Neural cell (in vitro differentiated cells): Measurements from ENCODE around the gene MEGF6. TPM values are rescaled to one million over a fixed set of nuclear protein-coding genes. Genes with fewer than 3 reads are reported as not detected.

Source experiments
- H2AFZ ChIP-seq: fragments of 200-600, 300-800 bp; sonication (generic), shearing (Covaris generic); 2 replicates; pipeline ENCODE4 v1.6.0; 2014; ENCODE audit warnings: low read depth, mild to moderate bottlenecking, antibody characterized with exemption, low read length, moderate library complexity
- H3F3A ChIP-seq: fragments of 200-600 bp; shearing (Covaris generic); 2 replicates; pipeline ENCODE4 v1.6.1; 2016; ENCODE audit warnings: mild to moderate bottlenecking, moderate library complexity, mixed read lengths, antibody characterized with exemption, low read length; ENCODE audit not compliant: insufficient read depth, poor library complexity, severe bottlenecking
- H3K27ac ChIP-seq: fragments of 200-600, 300-800 bp; sonication (generic), shearing (Covaris generic); 2 replicates; pipeline ENCODE4 v1.5.1; 2014; ENCODE audit warnings: mild to moderate bottlenecking, low read length, moderate library complexity
- H3K27me3 ChIP-seq: fragments of 300-800, 200-600 bp; sonication (generic), shearing (Covaris generic); 2 replicates; pipeline ENCODE4 v1.6.0; 2014; ENCODE audit warnings: mild to moderate bottlenecking, low read depth, low read length, moderate library complexity; ENCODE audit not compliant: insufficient read depth
- H3K36me3 ChIP-seq: fragments of 300-800, 200-600 bp; sonication (generic), shearing (Covaris generic); 2 replicates; pipeline ENCODE4 v1.5.1; 2014; ENCODE audit warnings: mild to moderate bottlenecking, antibody characterized with exemption, low read length, moderate library complexity; ENCODE audit not compliant: insufficient read depth
- H3K4me2 ChIP-seq: fragments of 300-800, 200-600 bp; sonication (generic), shearing (Covaris generic); 2 replicates; pipeline ENCODE4 v1.6.0; 2014; ENCODE audit warnings: mild to moderate bottlenecking, low read length
- H3K4me3 ChIP-seq: fragments of 300-800, 200-600 bp; sonication (generic), shearing (Covaris generic); 2 replicates; pipeline ENCODE4 v1.5.1; 2014; ENCODE audit warnings: mild to moderate bottlenecking, low read length, moderate library complexity
- H3K79me2 ChIP-seq: fragments of 200-600 bp; shearing (Covaris generic); replicated peaks from 2 replicates; pipeline ENCODE4 v1.6.0; 2014; ENCODE audit warnings: mild to moderate bottlenecking, low read length, moderate library complexity; ENCODE audit not compliant: insufficient read depth
- H3K9ac ChIP-seq: fragments of 300-800, 200-600 bp; sonication (generic), shearing (Covaris generic); 2 replicates; pipeline ENCODE4 v1.6.1; 2016; ENCODE audit warnings: mild to moderate bottlenecking, low read length, mixed read lengths
- H3K9me2 ChIP-seq: fragments of 200-600 bp; shearing (Covaris generic); 2 replicates; pipeline ENCODE4 v1.6.1; 2016; ENCODE audit warnings: mild to moderate bottlenecking, low read length, mixed read lengths; ENCODE audit not compliant: insufficient read depth
- H3K9me3 ChIP-seq: fragments of 200-600, 300-800 bp; sonication (generic), shearing (Covaris generic); 2 replicates; pipeline ENCODE4 v1.6.1; 2016; ENCODE audit warnings: mild to moderate bottlenecking, mixed run types, low read length, moderate library complexity, mixed read lengths
- H4K20me1 ChIP-seq: fragments of 200-600 bp; shearing (Covaris generic); 2 replicates; pipeline ENCODE4 v1.6.1; 2016; ENCODE audit warnings: mild to moderate bottlenecking, mixed run types; ENCODE audit not compliant: insufficient read depth
- EP300 ChIP-seq: fragments of 450-650 bp; conservative IDR thresholded peaks from 2 replicates; pipeline ENCODE4 v1.6.1; 2014; ENCODE audit warnings: antibody characterized with exemption, mild to moderate bottlenecking, moderate library complexity; ENCODE audit not compliant: poor library complexity, severe bottlenecking
- EZH2 ChIP-seq: fragments of 200-600, 300-800 bp; shearing (Covaris generic), sonication (generic); IDR thresholded peaks from 2 replicates; pipeline ENCODE4 v1.6.1; 2014; ENCODE audit warnings: antibody characterized with exemption, low read length, borderline replicate concordance, mild to moderate bottlenecking; ENCODE audit not compliant: insufficient read depth, poor library complexity, severe bottlenecking
- MXI1 ChIP-seq: fragments of 450-650 bp; conservative IDR thresholded peaks from 2 replicates; pipeline ENCODE4 v1.6.1; 2014; ENCODE audit warnings: antibody characterized with exemption, mild to moderate bottlenecking; ENCODE audit not compliant: poor library complexity, severe bottlenecking
- POLR2AphosphoS5 ChIP-seq: IDR thresholded peaks from 2 replicates; pipeline ENCODE4 v1.6.1; 2012
- RAD21 ChIP-seq: fragments of 450-650 bp; conservative IDR thresholded peaks from 2 replicates; pipeline ENCODE4 v1.6.1; 2014; ENCODE audit warnings: antibody characterized with exemption, mild to moderate bottlenecking, moderate library complexity
- SMC3 ChIP-seq: fragments of 450-650 bp; conservative IDR thresholded peaks from 2 replicates; pipeline ENCODE4 v1.6.1; 2014; ENCODE audit warnings: antibody characterized with exemption, mild to moderate bottlenecking, moderate library complexity; ENCODE audit not compliant: poor library complexity
- TAF1 ChIP-seq: IDR thresholded peaks from 2 replicates; pipeline ENCODE4 v1.6.1; 2012; ENCODE audit warnings: low read depth
- polyA plus RNA-seq: library from polyadenylated mRNA; depleted of rRNA; stranded (reverse); fragments of >200 nt; gene quantifications from 2 replicates; pipeline ENCODE4 v1.2.3, GENCODE V29; 2014
- TF ChIP-seq, protein P1 (sequence below): fragments of 450-650 bp; IDR thresholded peaks from 2 replicates; pipeline ENCODE4 v1.5.1; 2014; ENCODE audit warnings: antibody characterized with exemption, mild to moderate bottlenecking, moderate library complexity; ENCODE audit not compliant: poor library complexity, severe bottlenecking
- TF ChIP-seq, protein P2 (sequence below): IDR thresholded peaks from 2 replicates; pipeline ENCODE4 v1.6.1; 2012; ENCODE audit warnings: borderline replicate concordance

MEGF6 gene
- polyA plus RNA-seq, 1 donor from 2014 or later: 6.0 TPM

DNA sequence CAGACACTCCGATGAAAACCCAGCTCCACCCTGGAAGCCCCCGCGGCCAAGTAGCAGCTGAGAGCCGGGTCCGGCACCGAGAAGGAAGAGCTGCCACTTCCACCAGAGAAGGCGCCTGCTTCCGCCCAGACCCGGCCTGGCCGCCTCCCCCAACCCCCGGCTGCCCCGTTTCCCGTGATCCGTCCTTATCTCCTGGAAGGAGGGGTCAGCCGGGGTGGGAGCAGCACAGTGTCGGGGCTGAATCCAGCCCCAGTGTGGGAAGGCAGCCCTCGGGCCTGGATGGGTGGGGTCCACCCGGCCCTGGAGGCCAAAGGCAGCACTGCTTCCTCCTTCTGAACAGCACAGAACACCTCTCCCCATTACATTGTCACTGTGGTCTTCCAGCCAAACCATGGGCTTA is 69.4 kb downstream of the MEGF6 start:
- no peak overlapping the region for H3K9ac ChIP-seq
- H3K27ac ChIP-seq: no peak overlapping the region

DNA sequence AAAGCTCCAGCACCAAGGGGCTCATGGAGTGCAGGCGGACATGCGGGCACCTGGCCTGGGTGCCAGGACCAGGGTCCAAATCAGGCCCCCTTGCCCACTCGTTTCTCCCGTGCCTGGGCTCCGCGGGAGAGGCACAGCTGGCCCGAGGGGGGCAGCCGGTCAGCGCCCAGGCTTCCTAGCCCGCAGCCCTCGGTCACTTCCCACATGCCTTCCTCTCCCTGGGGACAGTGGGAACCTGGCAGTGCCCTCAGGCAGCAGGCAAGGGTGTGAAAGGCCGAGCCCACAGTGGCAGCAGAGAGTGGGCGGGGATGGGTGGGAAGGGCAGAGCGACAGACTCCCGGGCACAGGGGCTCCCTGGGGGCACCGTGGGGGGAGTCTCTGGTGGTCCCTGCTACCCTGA is 69.8 kb downstream of the MEGF6 start:
- Histone ChIP-seq H3K9ac (no peak overlapping the region), H4K20me1 (no peaks in the 10 kb centered on the region), H2AFZ (no peak overlapping the region), H3K27me3 (no peaks in the 10 kb centered on the region), H3K36me3 (no peaks in the 10 kb centered on the region), H3K9me2 (no peaks in the 10 kb centered on the region), H3K4me2 (no peak overlapping the region), H3K9me3 (no peaks in the 10 kb centered on the region), H3K4me3 (no peak overlapping the region), H3K79me2 (no peaks in the 10 kb centered on the region), H3K27ac (no peak overlapping the region), H3F3A (no peaks in the 10 kb centered on the region)
- TF ChIP-seq, protein P1, sequence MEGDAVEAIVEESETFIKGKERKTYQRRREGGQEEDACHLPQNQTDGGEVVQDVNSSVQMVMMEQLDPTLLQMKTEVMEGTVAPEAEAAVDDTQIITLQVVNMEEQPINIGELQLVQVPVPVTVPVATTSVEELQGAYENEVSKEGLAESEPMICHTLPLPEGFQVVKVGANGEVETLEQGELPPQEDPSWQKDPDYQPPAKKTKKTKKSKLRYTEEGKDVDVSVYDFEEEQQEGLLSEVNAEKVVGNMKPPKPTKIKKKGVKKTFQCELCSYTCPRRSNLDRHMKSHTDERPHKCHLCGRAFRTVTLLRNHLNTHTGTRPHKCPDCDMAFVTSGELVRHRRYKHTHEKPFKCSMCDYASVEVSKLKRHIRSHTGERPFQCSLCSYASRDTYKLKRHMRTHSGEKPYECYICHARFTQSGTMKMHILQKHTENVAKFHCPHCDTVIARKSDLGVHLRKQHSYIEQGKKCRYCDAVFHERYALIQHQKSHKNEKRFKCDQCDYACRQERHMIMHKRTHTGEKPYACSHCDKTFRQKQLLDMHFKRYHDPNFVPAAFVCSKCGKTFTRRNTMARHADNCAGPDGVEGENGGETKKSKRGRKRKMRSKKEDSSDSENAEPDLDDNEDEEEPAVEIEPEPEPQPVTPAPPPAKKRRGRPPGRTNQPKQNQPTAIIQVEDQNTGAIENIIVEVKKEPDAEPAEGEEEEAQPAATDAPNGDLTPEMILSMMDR: no peak
- TF ChIP-seq EP300 (no peak), RAD21 (no peak), POLR2AphosphoS5 (no peak), MXI1 (no peak), SMC3 (no peak), TAF1 (no peak)
- TF ChIP-seq, protein P2, sequence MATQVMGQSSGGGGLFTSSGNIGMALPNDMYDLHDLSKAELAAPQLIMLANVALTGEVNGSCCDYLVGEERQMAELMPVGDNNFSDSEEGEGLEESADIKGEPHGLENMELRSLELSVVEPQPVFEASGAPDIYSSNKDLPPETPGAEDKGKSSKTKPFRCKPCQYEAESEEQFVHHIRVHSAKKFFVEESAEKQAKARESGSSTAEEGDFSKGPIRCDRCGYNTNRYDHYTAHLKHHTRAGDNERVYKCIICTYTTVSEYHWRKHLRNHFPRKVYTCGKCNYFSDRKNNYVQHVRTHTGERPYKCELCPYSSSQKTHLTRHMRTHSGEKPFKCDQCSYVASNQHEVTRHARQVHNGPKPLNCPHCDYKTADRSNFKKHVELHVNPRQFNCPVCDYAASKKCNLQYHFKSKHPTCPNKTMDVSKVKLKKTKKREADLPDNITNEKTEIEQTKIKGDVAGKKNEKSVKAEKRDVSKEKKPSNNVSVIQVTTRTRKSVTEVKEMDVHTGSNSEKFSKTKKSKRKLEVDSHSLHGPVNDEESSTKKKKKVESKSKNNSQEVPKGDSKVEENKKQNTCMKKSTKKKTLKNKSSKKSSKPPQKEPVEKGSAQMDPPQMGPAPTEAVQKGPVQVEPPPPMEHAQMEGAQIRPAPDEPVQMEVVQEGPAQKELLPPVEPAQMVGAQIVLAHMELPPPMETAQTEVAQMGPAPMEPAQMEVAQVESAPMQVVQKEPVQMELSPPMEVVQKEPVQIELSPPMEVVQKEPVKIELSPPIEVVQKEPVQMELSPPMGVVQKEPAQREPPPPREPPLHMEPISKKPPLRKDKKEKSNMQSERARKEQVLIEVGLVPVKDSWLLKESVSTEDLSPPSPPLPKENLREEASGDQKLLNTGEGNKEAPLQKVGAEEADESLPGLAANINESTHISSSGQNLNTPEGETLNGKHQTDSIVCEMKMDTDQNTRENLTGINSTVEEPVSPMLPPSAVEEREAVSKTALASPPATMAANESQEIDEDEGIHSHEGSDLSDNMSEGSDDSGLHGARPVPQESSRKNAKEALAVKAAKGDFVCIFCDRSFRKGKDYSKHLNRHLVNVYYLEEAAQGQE: no peak

More for the DNA sequence above, 69.4 kb downstream of the MEGF6 start:
- Histone ChIP-seq H3K4me2 (no peak overlapping the region), H3K9me2 (no peaks in the 10 kb centered on the region), H3K9me3 (no peaks in the 10 kb centered on the region), H3K27me3 (no peaks in the 10 kb centered on the region), H3K4me3 (no peak overlapping the region), H3K36me3 (no peaks in the 10 kb centered on the region), H3K79me2 (no peaks in the 10 kb centered on the region), H4K20me1 (no peaks in the 10 kb centered on the region), H3F3A (no peaks in the 10 kb centered on the region), H2AFZ (no peak overlapping the region)
- no peak for TF ChIP-seq RAD21
- no peak for TF ChIP-seq TAF1
- TF ChIP-seq MXI1: no peak
- no peak for TF ChIP-seq POLR2AphosphoS5
- TF ChIP-seq, protein P2: no peak
- TF ChIP-seq EZH2: no peak
- TF ChIP-seq SMC3: no peak
- TF ChIP-seq, protein P1: no peak
- TF ChIP-seq EP300: no peak
